Activated CD4-positive, CD25-positive, alpha-beta regulatory T cell (primary cell): Measurements from ENCODE around the gene KCMF1.

Source experiments
- DNase-seq, 4 experiments: peaks; one replicate each; lab custom pipeline; 2025; lab: John Stamatoyannopoulos, UW

The KCMF1 gene

DNA sequence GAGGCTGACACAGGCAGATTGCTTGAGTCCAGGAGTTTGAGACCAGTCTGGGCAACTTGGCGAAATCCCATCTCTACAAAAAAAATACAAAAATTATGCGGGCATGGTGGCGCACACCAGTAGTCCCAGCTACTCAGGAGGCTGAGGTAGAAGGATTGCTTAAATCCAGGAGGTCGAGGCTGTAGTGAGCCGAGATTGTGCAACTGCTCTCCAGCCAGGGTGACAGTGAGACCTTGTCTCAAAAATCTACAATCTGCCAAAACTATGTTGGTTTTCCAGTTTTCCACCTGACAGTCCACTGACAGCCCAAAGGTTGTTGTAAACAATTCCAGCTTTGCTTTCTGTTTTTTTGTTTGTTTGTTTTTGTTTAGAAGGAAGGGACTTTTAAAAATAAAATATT lies 51.3 kb downstream of the KCMF1 start:
- DNase-seq = no peak

DNA sequence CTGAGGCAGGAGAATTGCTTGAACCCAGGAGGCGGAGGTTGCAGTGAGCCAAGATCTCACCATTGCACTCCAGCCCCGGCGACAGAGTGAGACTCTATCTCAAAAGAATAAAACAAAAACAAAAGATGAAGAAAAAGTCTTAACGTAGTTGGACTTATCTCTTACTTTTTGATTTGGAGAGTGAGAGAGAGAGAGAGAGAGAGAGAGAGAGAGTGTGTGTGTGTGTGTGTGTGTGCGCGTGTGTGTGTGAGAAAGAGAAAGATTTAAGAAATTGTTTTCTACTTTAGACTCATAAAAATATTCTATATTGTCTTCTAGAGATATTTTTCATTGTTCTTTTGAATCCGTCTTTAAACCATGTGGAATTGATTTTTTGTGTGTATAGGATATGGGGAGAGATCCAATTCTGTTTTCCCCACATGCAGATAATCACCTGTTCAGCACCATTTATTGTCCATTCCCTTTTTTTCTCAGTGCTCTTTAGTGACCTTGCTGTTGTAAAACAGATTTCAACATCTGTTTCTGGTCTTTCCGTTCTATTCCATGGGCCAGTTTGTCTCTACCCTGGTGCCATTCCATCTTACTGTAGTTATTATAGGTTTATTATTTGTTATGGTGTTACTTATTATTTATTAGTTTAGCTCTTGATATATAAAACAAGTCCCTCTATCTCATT lies 53.5 kb downstream of the KCMF1 start:
- no peak for DNase-seq

DNA sequence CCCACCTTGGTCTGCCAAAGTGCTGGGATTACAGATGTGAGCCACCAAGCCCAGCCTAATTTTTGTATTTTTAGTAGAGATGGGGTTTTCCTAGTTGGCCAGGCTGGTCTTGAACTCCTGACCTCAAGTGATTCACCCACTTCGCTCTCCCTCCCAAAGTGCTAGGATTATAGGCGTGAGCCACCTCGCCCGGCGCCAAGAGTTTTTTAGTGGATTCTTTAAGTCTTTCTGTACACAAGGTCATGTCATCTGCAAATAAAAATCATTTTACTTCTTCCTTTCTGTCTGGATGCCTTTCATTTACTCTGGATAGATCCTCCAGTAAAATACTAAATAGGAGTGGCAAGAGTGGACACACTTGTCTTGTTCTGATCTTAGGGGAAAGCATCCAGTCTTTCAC lies 61.7 kb downstream of the KCMF1 start:
- DNase-seq = no peak

DNA sequence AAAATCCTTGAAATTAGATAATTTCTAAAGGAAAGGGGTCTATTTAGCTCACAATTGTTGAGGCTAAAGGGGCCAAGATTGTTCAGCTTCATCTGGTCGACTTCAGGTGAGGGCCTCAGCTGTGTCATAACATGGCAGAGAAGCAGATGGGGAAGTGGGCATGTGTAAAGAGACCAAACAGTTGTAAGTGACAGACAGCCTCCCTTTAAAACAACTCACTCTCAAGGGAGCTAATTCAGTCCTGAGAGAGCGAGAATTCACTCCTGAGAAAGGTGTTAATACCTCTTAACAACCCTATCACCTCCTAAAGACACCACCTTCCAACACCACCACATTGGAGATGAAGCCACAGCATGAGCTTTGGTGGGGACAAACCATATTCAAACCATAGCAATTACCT lies 62.4 kb downstream of the KCMF1 start:
- no peak for DNase-seq

DNA sequence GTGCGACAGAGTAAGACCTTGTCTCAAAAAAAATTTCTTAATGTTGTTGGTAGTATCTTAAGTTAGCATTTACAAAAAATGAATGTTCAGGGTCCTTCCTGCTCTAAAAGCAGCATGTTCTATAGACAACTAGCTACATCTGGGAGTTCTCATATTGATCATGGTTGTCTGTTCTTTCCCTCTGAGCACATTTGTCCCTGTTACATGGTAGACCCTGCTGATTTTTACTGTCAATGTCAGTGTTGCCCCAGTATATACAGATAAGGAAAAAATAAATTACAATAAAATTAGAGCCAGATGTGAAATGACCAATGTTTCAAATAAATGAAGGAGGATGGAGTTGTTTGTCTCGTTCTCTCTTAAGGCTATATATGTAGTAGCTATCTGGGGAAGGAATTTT lies 63.2 kb downstream of the KCMF1 start:
- no peak for DNase-seq

DNA sequence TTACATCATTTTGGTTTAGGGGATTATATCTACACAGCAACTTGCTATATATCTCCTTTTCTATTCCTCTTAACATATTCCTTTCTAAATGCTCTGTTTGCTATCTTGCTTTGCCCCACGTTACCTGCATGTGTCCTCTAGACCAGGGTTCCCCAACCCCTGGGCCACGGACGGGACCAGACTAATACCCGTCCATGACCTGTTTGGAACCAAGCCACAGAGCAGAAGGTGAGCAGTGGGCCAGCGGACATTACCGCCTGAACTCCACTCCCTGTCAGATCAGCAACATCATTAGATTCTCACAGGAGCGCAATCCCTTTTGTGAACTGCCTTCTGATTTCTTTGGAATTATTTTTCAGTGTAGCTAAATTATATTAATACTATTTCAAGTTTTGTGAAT lies 66.7 kb downstream of the KCMF1 start:
- DNase-seq = no peak

DNA sequence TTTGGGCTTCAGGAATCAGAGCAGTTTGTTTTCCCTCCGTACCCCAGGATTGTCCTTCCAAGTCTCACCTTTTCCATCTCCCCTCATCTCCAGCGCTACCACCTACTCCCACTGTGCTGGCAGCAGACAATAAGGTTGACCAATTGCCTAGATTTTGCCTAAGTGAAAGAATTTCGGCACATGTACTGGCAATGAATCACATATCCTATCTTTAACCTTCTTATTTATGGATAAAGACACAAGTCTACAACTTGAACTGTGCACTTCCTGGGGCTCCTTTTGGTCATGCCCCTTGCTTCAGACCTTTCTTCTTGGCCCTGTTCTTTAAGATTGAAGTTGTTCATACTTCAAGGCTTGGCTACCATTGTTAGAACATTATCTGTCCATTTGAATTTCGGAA lies 71.4 kb downstream of the KCMF1 start:
- DNase-seq = no peak

DNA sequence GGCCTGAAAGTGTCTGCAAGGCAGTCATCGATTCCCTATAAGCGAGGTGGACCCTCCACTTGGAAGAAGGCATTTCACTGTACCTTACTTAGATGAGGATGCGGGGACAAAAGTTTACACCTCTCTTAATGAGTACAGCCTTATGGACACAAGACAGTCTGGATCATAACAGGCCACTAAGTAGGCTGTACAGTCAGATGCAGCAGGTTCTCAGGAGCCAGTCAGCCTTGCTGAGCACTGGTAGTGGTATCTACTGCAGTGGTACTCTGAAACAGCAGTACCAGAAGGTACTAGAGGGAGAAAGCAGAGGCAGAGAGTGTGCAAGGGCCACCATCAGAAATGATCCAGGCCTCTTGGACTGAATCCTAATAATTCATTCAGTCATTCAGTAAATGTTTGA lies 77.6 kb downstream of the KCMF1 start:
- no peak for DNase-seq

DNA sequence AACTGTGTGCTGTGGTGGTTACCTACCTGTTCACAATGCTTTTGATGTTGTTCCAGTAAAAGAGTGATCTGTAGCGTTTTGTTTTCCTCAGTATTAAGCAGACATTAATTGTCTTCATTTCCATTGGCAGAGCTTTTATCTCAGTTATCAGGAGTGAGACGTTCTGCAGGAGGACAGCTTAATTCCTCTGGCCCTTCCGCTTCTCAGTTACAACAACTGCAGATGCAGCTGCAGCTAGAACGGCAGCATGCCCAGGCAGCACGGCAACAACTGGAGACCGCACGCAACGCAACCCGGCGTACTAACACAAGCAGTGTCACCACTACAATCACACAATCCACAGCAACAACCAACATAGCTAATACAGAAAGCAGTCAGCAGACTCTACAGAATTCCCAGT lies 78.3 kb downstream of the KCMF1 start:
- DNase-seq = no peak

DNA sequence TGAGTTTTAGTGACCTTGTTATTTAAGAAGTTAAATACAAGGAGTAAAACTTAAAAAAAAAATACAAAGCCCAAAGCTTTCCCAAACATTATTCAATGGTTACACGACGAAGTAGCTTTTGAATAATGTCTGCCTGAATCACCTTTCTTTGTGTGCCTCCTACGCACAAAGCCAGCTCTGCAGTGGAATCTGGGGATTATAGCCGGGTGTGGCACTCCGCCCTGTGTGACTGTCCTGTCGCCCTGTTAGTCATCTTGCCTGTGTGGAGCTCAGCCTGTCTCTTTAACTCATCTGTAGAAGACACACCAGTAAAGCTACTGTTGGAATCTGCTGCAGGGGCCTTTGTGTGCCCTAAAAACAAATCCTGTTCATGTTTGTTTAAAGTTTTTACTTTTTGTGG lies 82.8 kb downstream of the KCMF1 start:
- no peak for DNase-seq

DNA sequence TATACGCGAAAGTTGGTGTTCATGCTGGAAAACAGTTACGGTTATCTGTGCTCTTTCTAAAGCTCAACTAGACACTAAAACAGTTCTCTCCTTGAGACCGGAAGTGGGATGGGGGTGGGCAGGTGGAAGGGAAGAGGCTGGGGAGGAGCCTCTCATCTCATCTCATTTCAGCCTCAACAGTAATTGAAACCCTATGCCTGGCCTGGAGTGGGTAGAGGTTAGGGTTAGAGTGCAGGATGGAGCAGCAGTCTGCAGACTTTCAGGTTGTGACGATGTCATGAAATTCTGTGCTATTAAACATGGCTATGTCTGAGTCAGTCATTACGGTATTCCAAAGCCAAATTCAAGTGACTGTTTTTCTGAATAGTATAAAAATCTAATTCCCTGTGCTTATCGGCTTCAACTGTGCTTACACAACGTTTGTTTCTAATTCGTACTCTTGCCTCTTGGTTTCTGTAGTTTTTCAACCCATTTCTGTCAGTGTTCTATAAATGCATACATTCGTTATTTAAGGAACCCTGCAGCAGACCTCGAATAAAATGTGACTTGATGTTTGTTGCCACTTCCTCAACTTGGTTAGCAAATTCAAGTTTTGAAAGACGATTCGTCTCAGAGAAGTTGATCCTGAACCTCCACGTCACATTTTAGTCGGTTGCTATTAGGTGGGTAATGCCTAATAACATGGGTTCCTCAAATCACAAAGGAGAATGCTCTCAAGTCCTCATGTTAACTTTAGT lies 86.4 kb downstream of the KCMF1 start:
- no peak for DNase-seq

DNA sequence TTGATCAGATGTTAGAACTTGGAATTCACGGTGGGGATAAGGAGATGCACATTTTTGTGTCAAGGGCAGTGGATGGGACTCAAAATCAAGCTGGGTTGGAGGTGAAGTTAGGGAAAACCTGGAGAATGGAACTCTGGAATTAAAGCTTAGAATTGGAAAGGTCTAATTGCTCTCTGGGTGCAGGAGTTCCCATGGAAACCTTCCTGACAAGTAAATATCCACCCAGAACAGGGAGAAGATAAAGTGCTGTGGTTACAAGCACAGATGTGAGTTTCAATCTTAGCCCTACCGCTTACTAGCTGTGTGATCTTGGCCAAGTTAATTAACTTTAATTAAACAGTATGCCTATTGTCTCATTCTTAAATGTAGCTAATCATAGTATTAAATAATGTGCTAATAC lies 90.9 kb downstream of the KCMF1 start:
- DNase-seq = no peak

DNA sequence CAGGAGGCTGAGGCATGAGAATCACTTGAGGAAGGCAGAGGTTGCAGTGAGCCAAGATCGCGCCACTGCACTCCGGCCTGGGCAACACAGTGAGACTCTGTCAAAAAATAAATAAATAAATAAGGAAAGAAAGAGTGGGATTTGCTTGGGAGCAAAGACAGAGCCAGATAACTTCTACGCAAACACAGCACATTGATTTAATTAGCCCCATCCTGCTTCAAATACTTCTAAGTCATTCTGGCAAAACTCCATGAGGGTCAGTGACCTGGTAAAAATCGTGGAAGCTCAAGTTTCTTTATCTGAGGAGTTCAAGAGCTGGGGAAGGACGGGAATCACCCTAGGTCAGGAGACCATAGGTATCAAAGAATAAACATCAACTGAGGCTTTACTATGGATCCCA lies 91.6 kb downstream of the KCMF1 start:
- no peak for DNase-seq

DNA sequence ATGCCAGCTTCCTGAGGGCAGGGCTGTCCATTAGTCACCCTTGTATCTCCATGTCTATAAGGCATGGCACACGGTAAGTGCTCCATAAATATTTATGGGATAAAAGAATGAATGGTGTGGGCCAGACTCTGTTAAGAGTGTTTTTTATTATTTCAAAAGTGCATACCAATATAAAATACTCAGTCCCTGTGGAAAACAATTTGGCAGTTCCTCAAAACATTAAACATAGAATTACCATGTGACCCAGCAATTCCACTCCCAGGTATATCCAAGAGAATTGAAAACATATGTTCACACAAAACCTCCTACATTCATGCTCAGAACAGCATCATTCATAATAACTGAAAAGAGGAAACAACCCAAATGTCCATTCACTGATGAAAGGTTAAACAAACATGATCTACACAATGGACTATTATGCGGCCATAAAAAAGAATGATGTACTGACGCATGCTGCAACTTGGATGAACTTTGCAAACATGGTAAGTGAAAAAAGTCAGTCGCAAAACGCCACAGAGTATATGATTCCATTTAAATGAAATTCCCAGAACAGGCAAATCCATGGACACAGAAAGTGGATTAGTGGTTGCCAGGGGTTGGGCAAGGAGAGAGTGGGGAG lies 93.1 kb downstream of the KCMF1 start:
- no peak for DNase-seq

DNA sequence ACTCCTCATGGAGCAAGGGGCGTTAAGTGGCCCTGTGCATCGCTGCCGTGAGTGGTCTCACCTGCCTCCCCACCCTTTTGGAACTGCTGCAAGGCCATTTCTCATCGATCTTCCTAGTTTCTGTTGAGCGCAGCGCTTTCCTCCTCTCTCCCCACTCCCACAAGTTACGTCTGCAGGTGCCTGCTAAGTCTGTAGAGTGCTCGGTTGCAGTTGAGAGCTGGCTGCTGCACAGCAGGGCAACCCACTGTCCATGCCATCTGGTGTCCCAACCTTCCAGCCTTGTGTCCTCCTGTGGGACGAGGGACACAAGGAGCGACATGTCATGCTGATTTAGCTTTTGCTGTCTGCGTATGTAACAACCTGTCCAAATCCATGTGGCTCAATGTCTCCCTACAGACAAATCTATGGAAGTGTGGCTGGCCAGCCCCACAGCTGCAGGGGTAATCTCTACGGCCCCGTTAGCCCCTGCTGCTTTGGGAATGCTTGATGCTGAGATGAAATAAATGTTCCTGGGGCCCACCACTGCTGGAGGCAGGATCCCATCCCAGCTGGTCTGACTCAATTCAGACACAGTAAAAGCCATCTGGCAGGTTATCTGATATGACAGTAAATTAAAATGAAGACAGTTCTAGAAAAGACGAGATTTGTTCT lies 94.1 kb downstream of the KCMF1 start:
- DNase-seq = no peak

DNA sequence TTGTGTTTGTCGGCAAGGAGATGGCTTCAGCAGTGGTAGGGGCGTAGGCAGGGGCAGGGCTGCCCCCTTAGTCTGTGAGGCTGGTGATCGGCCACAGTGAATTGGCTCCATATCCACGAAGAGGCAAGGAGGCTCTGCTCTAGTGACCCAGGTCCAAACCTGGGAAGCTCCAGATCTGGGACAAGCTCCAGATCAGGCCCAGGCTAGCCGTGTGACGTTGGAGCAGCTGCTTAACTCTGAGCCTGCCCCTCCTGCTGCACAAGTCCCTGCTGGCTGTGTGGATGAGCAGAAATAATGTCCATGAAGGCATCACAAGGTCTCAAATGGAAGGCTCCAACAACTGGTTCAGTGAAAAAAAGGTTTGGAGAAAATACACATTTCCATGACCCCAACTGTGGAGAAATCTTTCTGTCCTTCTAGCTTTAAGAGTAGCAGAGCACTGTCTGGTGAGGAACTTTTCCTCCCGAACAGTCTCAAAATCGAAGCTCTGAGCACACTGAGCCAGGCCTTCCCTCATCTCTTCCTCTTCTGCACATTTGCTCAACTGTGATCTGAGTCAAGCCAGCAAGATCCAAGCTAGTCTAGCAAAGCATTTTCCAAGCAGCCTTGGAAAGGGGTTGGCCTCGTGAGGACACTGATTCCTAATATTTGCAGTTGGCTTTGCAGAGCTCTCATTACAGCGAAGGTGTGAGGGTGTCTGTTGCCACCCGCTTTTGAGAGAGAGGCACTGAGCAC lies 95.2 kb downstream of the KCMF1 start:
- DNase-seq = no peak

DNA sequence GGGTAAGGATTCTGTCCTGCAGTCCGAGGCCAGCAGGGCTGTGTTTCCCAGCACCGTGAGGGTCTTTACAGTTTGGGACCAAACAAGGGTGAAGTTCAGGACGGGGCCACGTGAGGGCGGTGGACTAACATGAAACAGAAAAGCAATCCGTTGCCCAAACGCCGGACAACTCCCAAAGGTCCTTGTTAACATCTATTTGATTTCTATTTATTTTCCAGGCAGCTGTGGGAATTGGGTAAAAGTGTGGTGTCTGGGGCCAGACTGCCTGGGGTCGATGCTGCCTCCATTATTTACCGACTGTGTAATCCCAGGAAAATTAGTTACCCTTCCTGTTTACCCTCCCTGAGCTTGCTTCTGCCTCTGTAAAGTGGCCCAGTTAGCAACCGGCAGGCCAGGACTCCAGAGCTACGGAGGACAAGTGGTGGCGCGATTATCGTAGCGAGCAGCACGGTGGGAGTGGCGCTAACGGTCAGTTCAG lies 96.0 kb downstream of the KCMF1 start:
- DNase-seq = no peak

DNA sequence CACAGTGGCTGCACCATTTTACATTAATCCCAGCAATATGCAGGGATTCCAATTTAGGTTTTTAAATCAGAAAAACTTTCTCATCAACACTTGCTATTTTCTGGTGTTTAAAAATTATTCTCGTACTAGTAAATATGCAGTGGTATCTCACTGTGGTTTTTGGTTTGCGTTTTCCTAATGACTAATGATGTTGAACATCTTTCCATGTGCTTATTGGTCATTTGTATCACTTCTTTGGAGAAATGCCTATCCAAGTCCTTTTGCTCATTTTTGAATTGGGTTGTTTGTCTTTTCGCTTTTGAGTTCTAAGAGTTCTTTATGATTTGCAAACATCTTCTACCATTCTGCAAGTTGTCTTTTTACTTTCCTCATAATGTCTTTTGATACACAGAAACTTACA lies 100.1 kb downstream of the KCMF1 start:
- no peak for DNase-seq

DNA sequence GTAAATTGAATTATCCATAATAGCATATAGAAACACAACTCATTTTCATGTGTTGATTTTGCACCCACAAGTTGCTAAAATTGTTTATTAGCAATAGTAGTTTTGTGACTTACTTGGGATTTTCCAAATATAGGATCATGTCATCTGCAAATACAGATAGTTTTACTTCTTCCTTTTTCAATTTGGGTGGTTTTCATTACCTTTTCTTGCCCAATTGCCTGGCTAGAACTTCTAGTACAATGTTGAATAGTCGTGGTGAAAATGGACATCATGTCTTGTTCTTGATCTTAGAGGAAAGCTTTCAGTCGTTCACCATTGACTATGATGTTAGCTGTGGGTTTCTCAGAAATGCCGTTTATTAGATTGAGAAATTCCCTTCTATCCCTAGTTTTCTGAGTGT lies 102.1 kb downstream of the KCMF1 start:
- no peak for DNase-seq

DNA sequence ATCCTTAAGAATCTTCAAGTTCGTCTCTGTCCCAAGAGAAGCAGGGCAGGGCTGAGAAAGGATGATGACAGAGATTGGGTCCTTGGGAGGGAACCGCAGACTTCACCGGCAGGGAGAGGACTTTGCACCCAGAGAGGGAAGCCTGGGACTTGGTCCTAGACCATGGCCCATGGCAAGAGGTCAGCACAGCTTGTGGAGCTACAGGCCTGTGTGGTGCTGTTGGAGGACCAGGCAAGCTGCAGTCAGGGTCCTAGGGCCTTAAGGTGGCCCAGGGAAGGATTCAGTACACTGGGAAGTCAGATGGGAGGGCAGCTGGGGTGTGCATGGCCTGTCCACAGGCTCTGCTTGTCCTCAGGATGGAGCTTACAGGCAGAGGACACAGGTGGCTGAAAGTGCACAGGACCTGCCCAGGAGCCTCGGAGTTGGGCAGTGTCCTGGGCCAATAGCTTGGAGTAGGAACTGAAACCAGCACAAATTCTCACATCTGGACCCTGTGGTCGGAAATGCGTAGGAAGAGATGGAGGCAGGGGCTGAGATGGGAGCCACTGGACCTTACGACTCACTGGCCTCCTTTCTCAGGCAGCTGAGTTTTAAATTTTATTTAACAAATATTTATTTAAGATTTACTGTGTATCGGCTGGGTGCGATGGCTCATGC lies 105.8 kb downstream of the KCMF1 start:
- no peak for DNase-seq

DNA sequence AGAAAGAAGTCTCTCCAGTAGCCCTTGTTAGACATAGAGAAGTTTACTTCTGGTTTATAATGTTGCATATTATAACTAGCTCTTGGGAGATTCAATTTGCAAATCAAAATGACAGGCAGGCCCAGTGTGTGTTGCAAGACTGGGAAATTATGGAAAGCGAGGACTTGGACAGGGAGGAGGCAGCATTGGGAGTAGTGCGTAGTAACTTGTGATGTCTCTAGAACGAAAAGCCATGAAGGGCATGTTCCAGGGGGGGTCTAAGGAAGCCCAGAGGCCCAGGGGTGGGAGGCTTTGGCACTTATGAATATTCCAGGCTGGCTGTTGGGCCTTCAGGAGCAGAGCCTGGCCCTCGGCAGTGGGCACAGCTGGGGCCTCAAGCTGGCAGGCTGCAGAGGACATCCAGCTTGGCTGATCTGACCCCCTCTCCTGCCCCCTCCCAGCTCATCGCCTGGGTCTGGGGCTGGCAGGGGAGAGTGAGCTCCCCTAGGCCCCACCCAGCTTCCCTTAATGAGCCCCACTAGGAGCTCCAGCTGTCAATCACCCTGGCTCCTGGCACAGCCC lies 107.0 kb downstream of the KCMF1 start:
- DNase-seq = no peak
